K562 (cell line): ENCODE measurements around the gene FBXO11.
"Not testable (repeated sequence)": the region's sequence is repeated elsewhere in the genome, so short reads cannot be mapped to it uniquely, and the experiment has no call there.

Source experiments
- BRD4 ChIP-seq: fragments of 200-600 bp; sonication (generic); IDR thresholded peaks from 2 replicates; pipeline ENCODE4 v1.6.1; 2017; ENCODE audit warnings: inconsistent platforms
- ETV5 ChIP-seq: sonication (generic); formaldehyde crosslinking; IDR thresholded peaks from 2 replicates; pipeline ENCODE4 v1.4.0; 2020; ENCODE audit warnings: low read depth, mild to moderate bottlenecking, missing genetic modification reagents
- EZH2 ChIP-seq: IDR thresholded peaks from 2 replicates; pipeline ENCODE4 v1.6.1; 2012; ENCODE audit warnings: low read depth, mild to moderate bottlenecking, inconsistent platforms, low read length, borderline replicate concordance
- GTF2F1 ChIP-seq: IDR thresholded peaks from 2 replicates; pipeline ENCODE4 v1.6.1; 2011; ENCODE audit warnings: low read depth, low read length, improper control_type of control experiment
- HDAC2 ChIP-seq: fragments of 450-650 bp; IDR thresholded peaks from 2 replicates; pipeline ENCODE4 v1.6.1; 2016; ENCODE audit warnings: mild to moderate bottlenecking
- KDM4B ChIP-seq, 2 experiments: fragments of 450-650 bp in 1 of 2; sonication (generic) in 1 of 2; IDR thresholded peaks; 2 replicates each; pipeline ENCODE4 v1.6.1; 2016 to 2017; ENCODE audit warnings: borderline replicate concordance in 2 of 2, antibody characterized with exemption in 1 of 2, low read depth in 1 of 2, mild to moderate bottlenecking in 1 of 2
- MAFF ChIP-seq: IDR thresholded peaks from 2 replicates; pipeline ENCODE4 v1.6.1; 2012; ENCODE audit warnings: low read length, improper control_type of control experiment
- MYC ChIP-seq, 2 experiments: fragments of 250-450 bp in 1 of 2; sonication (Bioruptor Pico) in 1 of 2; IDR thresholded peaks; 2 replicates each; pipeline versions ENCODE4 v1.5.1 to v1.6.1; 2012 to 2021; ENCODE audit warnings: low read depth in 2 of 2, borderline replicate concordance in 1 of 2, improper control_type of control experiment in 1 of 2, low read length in 1 of 2, mild to moderate bottlenecking in 1 of 2, moderate library complexity in 1 of 2
- PPARD ChIP-seq: fragments of 250-450 bp; sonication (Bioruptor Pico); IDR thresholded peaks from 2 replicates; pipeline ENCODE4 v1.8.0; 2022; ENCODE audit warnings: inconsistent platforms, mild to moderate bottlenecking, moderate library complexity
- RREB1 ChIP-seq: fragments of 250-450 bp; sonication (Bioruptor Pico); IDR thresholded peaks from 2 replicates; pipeline ENCODE4 v1.4.0; 2020
- SP2 ChIP-seq: IDR thresholded peaks from 2 replicates; pipeline ENCODE4 v1.6.1; 2011; ENCODE audit warnings: mild to moderate bottlenecking, low read depth, low read length, moderate library complexity; ENCODE audit not compliant: poor library complexity, severe bottlenecking; ENCODE audit errors: extremely low read depth
- TEAD2 ChIP-seq: fragments of 450-650 bp; IDR thresholded peaks from 2 replicates; pipeline ENCODE4 v1.6.1; 2016; ENCODE audit warnings: missing genetic modification characterization, control low read depth, missing compliant biosample characterization
- ZKSCAN1 ChIP-seq: fragments of 150-350 bp; IDR thresholded peaks from 2 replicates; pipeline ENCODE4 v1.6.1; 2016; ENCODE audit warnings: low read depth, low read length
- TF ChIP-seq, protein P1 (sequence below), 3 experiments: IDR thresholded peaks in 2 of 3; conservative IDR thresholded peaks in 1 of 3; 2 replicates each; pipeline ENCODE4 v1.5.1; 2011 to 2012; ENCODE audit warnings: low read length in 3 of 3, mild to moderate bottlenecking in 3 of 3, control low read depth in 2 of 3, improper control_type of control experiment in 1 of 3, inconsistent platforms in 1 of 3, low read depth in 1 of 3, mixed read lengths in 1 of 3, moderate library complexity in 1 of 3; ENCODE audit not compliant: insufficient read depth in 2 of 3

- not testable (repeated sequence) for TF ChIP-seq MAFF; KDM4B (IDR thresholded peaks at IDR 0.05; ENCODE audit: borderline replicate concordance in 2 of 2, low read depth in 1 of 2); BRD4; PPARD (CRISPR knock-in tag); GTF2F1; HDAC2; SP2; MYC (IDR thresholded peaks at IDR 0.05; ENCODE audit: low read depth, low read length); MYC (CRISPR knock-in tag; IDR thresholded peaks at IDR 0.05; ENCODE audit: borderline replicate concordance, low read depth); ZKSCAN1; EZH2; TEAD2 (tag); RREB1 (CRISPR knock-in tag); ETV5 (CRISPR knock-in tag)
- TF ChIP-seq, protein P1, sequence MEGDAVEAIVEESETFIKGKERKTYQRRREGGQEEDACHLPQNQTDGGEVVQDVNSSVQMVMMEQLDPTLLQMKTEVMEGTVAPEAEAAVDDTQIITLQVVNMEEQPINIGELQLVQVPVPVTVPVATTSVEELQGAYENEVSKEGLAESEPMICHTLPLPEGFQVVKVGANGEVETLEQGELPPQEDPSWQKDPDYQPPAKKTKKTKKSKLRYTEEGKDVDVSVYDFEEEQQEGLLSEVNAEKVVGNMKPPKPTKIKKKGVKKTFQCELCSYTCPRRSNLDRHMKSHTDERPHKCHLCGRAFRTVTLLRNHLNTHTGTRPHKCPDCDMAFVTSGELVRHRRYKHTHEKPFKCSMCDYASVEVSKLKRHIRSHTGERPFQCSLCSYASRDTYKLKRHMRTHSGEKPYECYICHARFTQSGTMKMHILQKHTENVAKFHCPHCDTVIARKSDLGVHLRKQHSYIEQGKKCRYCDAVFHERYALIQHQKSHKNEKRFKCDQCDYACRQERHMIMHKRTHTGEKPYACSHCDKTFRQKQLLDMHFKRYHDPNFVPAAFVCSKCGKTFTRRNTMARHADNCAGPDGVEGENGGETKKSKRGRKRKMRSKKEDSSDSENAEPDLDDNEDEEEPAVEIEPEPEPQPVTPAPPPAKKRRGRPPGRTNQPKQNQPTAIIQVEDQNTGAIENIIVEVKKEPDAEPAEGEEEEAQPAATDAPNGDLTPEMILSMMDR (IDR thresholded peaks at IDR 0.05 in 2 of 3, conservative IDR thresholded peaks at IDR 0.05 in 1 of 3; ENCODE audit: insufficient read depth in 2 of 3, low read depth in 1 of 3, low read length in 3 of 3): not testable (repeated sequence)
These were observed 53.1 kb downstream of the FBXO11 start for GRCh38 chr2:47853067-47853777.
